Suprapubic skin (tissue), 3 donors: Measurements from ENCODE around the gene COG1.

ENCODE experiments used
- POLR2A ChIP-seq, 2 donors: fragments of 450-650 bp; IDR thresholded peaks; one replicate each; pipeline ENCODE4 v1.6.1; 2017; ENCODE audit warnings: antibody characterized with exemption in 2 of 2, mild to moderate bottlenecking in 2 of 2, moderate library complexity in 2 of 2
- TF ChIP-seq, protein P1 (sequence below), 2 donors: fragments of 200-600 bp in 1 of 2; fragments of 450-650 bp in 1 of 2; sonication (generic) in 1 of 2; IDR thresholded peaks; one replicate each; pipeline ENCODE4 v1.5.1; 2016 to 2019; ENCODE audit warnings: antibody characterized with exemption in 2 of 2, mild to moderate bottlenecking in 1 of 2, moderate library complexity in 1 of 2

DNA sequence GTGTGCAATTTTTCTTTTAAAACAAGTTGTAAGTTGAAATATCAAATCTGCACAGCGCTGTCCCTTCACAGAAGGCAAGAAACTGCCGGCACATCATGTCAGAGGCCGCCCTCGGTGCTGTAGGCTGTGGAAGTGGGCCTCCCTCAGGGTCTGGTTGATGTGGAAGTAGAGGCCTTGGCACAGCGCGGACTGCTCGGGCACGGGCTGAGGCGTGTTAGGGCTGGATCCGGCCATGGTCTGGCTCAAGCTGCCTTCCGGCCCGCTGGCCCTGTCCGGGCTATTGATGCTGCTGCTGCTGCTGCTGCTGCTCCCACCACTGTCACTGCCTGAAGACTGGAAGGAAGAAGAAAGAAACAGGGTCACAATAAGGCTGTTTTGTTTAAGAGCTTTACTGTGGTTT, 16.6 kb downstream of the COG1 start:
- TF ChIP-seq, protein P1, sequence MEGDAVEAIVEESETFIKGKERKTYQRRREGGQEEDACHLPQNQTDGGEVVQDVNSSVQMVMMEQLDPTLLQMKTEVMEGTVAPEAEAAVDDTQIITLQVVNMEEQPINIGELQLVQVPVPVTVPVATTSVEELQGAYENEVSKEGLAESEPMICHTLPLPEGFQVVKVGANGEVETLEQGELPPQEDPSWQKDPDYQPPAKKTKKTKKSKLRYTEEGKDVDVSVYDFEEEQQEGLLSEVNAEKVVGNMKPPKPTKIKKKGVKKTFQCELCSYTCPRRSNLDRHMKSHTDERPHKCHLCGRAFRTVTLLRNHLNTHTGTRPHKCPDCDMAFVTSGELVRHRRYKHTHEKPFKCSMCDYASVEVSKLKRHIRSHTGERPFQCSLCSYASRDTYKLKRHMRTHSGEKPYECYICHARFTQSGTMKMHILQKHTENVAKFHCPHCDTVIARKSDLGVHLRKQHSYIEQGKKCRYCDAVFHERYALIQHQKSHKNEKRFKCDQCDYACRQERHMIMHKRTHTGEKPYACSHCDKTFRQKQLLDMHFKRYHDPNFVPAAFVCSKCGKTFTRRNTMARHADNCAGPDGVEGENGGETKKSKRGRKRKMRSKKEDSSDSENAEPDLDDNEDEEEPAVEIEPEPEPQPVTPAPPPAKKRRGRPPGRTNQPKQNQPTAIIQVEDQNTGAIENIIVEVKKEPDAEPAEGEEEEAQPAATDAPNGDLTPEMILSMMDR (IDR thresholded peaks at IDR 0.05) = no peak
- TF ChIP-seq POLR2A (IDR thresholded peaks at IDR 0.05) = no peak
